Measurements from ENCODE around the gene SLC45A3.
A peak's percentile ranks its signal among the peaks of the same experiment; 100 is the strongest.
"Not testable (repeated sequence)": the region's sequence is repeated elsewhere in the genome, so short reads cannot be mapped to it uniquely, and the experiment has no call there.

SLC45A3 gene, protein sequence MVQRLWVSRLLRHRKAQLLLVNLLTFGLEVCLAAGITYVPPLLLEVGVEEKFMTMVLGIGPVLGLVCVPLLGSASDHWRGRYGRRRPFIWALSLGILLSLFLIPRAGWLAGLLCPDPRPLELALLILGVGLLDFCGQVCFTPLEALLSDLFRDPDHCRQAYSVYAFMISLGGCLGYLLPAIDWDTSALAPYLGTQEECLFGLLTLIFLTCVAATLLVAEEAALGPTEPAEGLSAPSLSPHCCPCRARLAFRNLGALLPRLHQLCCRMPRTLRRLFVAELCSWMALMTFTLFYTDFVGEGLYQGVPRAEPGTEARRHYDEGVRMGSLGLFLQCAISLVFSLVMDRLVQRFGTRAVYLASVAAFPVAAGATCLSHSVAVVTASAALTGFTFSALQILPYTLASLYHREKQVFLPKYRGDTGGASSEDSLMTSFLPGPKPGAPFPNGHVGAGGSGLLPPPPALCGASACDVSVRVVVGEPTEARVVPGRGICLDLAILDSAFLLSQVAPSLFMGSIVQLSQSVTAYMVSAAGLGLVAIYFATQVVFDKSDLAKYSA

DNA sequence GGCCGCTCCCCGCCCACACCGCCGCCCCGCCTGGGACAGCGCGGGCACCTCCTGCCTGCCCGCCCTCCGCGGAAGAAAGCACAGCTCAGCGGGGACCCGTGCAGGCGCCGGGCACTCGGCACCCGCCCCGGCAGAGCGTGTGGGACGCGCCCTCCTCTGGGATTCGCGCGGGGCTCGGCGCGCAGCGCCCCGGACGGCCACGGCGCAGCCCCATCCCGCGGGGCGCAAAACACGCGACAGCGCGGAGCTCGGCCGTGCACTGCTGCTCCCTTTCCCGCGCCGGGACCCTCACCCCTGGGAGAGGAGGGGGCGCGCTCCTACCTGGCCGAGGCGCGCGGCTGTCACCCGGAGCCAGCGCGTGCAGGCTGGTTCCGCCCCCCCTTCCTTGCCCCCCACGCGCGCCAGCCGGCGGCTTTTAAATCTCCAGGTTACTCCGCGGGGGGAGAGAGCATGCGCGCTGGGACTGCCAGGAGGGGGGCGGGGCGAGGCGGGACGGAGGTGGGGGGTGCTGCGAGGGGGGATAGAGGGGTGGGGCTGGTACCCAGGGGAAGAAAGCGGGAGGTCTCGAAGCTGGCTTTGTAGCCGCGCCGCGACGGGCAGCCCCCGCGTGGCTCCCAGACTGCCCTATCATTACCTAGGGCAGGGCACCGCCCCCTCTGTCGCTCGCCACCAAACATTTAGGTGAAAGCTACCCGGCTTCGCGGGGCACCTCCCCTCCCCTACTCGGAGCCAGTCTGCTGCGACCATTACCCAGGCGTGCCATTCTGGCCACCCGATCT lies at the start of gene SLC45A3:
Gene SLC45A3 (minus strand): TSS at position 437 of the 779 bp plus-strand sequence. CDS start 15,853 bp downstream, outside the sequence.
- peak; percentile 24 for DNase-seq

DNA sequence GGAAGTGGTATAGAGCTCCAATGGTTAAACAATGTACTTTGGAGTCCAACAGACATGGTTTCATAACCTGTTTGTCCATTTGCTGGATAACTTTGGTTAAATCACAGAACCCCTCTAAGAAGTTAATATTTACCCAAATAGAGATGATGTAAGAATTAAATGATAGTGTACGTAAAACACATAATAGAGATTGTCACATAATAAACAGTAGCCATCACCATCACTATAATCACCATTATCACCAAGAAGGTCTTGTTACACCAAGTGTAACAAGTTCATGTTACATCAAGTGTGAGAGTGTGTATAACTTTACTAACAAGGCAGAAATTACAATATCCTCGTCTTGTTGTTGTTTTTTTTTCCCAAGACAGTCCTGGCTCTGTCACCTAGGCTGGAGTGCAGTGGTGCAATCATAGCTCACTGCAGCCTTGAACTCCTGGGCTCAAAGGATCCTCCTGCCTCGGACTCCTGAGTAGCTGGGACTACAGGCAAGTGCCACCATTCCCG lies 46.4 kb upstream of the SLC45A3 start:
- DNase-seq = no peak

DNA sequence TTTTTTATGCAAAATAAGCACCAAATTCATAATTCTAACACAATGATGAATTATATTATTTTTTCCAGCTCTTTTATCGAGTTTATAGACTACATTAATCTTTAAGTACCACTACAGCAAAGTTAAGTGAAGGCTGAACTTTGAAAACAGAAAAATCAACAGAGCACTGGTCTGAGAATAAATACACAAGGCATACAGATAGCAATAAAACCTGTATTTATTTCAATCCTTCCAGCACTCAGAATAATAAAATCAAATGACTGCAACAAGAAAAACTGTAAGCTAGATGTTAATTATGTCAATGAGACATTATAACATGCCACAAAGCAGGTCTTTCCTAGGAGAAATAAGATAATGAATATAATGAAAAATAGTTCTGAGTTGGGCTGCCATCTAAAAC lies 45.2 kb upstream of the SLC45A3 start:
- DNase-seq = no peak

DNA sequence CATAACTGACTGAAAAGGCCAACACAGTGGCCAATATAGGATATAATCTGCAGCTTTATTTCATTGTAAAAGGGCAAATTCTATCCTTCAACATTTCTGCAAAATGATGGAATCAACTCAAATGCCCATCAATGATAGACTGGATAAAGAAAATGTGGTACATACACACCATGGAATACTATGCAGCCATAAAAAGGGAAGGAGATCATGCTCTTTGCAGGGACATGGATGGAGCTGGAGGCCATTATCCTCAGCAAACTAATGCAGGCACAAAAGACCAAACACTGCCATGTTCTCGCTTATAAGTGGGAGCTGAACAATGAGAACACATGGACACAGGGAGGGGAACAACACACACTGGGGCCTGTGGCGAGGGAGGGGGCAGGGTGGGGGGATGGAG lies 40.4 kb upstream of the SLC45A3 start:
- not testable (repeated sequence) for DNase-seq

- DNase-seq = no peak
Observed at GRCh38 chr1:205719762-205720161, 39.5 kb upstream of the SLC45A3 start.

DNA sequence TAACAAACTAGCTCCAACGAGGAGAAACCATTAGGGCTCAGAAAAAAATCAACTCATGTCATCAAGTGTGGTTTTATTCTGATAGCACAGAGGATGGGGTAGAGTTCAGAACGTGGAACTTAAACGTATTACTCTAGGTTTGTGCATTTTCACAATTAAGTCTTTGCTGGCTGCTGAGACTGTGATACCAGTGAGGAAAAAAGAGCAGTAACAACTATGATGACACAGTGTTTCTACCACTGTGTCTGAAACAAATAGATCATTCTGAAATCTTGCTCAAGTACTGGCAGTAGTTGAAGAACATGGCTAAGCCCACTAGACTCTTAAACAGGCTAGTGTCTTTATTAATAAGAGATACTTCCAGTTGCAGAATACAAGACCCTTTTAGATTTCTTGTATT lies 38.7 kb upstream of the SLC45A3 start:
- DNase-seq = no peak

DNA sequence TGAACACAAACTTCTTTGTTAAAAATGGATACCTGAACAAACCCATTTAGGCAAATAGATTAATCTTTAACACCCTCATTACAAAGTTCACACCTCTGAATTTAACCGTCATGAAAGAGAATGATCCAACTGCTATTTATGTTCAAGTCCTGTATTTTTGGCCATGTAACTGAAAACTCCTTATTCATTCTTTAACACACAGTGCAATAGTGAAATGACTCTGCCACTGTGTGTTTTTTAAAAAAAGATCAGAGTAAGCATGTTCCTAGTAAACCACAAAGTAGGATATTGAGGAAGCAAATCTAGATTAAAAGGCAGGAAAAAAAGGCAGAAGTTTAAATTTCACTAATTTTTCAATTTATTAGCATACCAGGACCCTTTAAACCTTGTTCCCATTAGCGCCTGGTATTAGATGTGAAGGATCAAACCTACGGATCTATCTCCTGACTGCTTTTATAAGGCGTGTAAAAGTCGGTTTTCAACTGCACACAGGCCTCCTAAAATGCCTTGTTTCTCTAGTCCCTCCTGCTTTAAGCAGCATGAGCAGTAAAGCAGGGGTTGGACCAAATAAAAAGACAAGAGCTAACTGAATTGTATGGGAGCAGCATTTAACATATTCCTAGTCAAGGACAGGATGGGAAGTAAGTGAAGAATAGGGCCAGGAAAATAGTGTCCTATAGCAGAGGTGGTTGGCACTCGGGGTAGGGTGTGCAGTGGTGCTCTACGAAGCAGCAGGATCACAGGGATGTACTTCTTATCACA lies 36.2 kb upstream of the SLC45A3 start:
- no peak for DNase-seq

DNA sequence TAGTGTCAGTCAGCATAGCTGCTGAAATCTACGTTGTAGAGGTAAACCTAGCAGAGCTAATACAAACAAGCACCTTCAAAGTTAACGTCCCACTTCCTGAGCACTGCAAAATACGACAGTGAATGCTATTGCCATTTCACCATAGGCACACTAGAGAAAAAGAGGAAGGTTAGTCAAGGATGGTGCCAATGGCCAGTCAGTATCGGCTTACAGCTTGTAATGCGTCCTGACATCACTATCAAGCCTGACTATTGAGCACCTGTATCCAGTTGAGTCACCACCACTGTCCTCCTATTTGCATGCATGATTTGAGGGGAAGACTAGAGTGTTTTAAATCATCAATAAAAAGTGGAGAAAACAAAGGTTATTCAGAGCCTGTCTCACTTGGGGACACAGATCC lies 35.3 kb upstream of the SLC45A3 start:
- no peak for DNase-seq

GRCh38 chr1:205714906-205715246 lies 34.6 kb upstream of the SLC45A3 start:
- DNase-seq = no peak

DNA sequence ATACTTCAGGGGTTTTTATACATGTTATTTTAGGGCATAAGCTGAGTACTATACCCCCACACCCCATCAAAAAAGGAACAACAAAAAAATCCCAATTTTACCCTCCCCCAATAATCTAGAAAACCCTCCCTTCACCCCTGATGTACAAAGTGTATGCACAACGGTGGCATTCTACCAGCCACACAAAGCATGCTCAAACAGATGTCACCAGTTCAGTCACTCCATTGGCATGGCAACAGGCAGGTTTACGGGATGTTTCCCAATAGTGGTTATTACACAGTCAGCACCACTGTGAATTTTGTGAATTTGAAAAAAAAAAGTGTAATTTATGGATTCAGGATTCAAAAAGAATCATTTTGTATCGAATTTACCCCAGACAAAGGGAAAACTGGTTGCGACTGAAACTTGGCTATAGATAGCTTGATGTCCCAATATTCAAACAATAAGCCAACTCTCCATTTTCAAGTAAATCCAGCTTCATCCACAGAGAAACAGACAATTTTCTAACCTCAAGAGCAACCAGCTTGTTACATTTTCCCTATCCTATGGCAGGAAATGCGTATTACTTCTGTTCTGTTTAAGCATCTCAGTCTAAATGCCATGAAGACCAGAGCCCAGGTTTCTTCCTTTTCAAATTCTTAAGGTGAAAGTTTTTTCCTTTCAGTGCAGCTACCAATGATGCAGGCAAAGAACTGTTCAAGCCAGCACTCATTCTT lies 34.0 kb upstream of the SLC45A3 start:
- DNase-seq = no peak

GRCh38 chr1:205711105-205712048 lies 31.1 kb upstream of the SLC45A3 start:
- peak; percentile 74 for DNase-seq

DNA sequence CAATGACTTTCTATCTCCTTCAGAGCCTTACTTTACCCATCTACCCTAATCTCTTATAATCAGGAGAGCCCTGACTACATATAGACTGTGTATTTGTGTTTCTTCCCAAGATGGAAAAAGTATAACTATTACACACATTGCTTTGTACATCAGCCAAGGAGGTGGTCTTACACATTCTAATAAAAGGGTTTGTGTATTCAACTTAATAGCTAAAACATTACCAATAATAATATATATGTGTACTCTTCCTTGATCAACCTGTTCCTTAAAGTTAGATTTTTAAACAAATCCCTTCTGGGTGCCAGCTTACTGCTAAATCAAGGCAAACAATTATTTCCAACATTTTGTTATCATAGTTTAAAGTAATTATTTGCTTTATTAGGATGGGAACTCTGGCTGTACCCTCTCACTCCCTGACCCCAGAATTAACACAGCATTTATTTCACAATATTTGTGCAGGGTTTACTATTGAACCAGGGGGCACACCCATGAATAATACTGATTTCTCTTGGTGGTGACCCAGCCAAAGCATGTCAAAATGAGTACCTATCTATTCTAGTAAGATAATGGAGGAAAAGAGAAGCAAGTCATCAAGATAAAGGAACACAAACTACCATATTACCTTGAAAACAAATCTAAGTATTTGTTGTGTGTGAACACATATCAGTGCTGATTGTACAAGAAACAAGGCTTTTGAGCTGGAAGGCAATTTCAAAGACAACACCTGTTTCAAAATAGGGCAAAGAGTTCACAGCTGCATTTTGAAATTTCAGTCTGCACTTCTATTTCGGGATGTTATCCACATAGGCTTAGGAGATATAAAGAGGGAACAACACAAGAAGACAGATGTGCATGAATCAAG lies 30.1 kb upstream of the SLC45A3 start:
- DNase-seq = no peak

- DNase-seq = no peak
Observed at GRCh38 chr1:205709640-205710039, 29.3 kb upstream of the SLC45A3 start.

GRCh38 chr1:205709059-205709398 lies 28.7 kb upstream of the SLC45A3 start:
- no peak for DNase-seq

GRCh38 chr1:205706601-205707502 lies 26.5 kb upstream of the SLC45A3 start:
- DNase-seq = no peak

GRCh38 chr1:205704903-205705302 lies 24.6 kb upstream of the SLC45A3 start:
- DNase-seq = no peak

- no peak for DNase-seq
Observed at GRCh38 chr1:205703072-205703471, 22.8 kb upstream of the SLC45A3 start.

DNA sequence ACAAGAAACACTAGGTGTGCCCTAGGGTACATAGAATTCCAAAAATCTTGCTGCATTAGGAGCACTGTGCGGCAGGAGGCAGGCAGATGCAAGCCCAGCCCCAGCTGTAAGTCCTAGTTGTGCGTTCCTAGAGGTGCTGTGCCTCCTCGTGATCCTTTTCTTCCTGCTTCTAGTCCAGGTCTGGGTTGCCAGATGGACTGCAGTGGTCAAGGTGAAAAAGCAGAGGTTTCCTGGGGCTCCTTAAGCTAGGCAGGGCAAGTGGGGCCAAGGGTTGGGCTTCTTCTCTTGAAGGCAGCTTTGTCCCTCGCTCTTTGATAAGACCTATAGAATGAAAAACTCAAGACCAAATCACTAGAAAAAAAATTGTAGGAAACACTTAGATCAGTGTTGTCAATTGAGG lies 21.6 kb upstream of the SLC45A3 start:
- no peak for DNase-seq

GRCh38 chr1:205701420-205701819 lies 21.1 kb upstream of the SLC45A3 start:
- DNase-seq = no peak
